Esophagus muscularis mucosa (tissue), 3 donors: Measurements from ENCODE around the gene TTYH3.

ENCODE experiments used
- CTCF ChIP-seq, 3 experiments: fragments of 200-600 bp in 2 of 3; fragments of 450-650 bp in 1 of 3; sonication (generic) in 2 of 3; IDR thresholded peaks; one replicate each; pipeline ENCODE4 v1.5.1; 2017 to 2019; ENCODE audit warnings: antibody characterized with exemption in 3 of 3, mild to moderate bottlenecking in 2 of 3, moderate library complexity in 1 of 3
- EP300 ChIP-seq: sonication (generic); formaldehyde crosslinking; IDR thresholded peaks from one replicate; pipeline ENCODE4 v1.6.1; 2017; ENCODE audit warnings: antibody characterized with exemption

DNA sequence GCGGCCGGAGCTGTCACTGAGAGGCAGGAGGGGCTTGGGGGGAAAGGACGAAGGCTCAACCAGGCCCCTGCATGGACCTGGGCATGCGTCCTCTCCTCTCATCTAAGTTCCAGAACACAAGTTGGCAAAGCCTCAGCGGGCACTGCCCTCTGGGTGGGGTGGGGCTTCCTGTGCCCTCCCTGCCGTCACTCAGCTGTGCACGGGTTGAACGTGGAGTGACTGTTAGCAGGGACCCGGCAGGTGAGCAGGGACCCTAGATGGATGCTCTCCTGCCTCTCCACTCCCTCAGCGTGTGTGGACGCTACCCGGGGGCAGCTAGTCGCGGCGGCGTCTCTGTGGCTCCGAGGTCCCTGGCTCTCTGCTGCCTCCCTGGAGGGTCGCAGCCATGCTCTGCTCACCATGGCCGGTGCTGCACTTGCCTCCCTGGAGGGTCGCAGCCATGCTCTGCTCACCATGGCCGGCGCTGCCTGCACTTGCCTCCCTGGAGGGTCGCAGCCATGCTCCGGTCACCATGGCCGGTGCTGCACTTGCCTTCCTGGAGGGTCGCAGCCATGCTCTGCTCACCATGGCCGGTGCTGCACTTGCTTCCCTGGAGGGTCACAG, 36.4 kb upstream of the TTYH3 start:
- no peak for TF ChIP-seq CTCF (IDR thresholded peaks at IDR 0.05)
- TF ChIP-seq EP300: no peak
